Limb (tissue), 2 donors: ENCODE measurements around the gene TENM3.
A peak's percentile ranks its signal among the peaks of the same experiment; 100 is the strongest.

Source experiments
- DNase-seq, 2 donors: peaks; one replicate each; pipeline ENCODE4 v3.0.0-alpha.2; 2016; ENCODE audit errors: extremely low spot score in 2 of 2

Gene TENM3

DNA sequence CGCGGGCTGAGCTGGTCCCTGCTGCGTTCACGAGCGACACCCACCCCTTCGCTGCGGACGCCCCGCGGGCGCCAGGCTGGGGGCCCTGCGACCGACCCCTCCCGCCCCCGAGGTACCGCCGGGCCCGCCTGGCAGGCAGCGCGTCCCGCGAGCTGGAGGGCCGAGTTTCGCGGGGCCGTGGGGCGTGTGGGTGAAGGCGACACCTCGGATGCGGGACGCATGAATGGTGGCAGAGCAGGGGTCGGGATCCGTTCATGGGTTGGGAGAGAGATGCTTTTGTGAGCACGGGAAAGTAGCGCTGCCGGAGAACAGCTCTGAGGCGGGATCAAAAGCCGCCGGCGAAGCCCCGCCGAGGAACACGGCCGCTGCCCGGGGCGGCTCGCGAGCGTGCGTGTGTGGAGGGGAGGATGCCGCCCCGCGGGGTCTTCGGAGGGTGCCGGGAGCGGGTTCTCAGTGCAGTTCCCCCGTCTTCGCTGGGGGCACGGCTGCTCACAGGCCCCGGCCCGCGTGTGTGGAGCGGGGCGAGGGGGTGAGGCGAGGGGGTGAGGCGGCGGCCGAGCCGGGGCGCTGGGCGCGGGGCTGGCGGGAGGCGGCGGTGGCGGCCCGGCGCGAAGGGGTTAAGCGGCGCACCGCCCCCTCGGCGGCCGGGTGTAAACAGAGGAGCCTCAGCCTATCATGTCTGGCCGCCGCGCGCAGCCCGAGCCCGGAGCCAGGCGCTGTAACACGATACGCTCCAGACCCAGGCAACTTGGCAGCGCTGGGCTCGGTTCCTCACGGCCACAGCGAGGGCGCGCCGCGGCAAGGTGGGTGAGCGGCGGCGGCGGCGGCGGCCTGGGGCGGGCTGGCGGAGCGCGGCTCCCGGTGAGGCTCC is 205.3 kb downstream of the TENM3 start:
- DNase-seq: peak; percentile 92 to 94

GRCh38 chr4:182449186-182449929 is 206.2 kb downstream of the TENM3 start:
- DNase-seq: peak in 1 of 2 donors; percentile 29

DNA sequence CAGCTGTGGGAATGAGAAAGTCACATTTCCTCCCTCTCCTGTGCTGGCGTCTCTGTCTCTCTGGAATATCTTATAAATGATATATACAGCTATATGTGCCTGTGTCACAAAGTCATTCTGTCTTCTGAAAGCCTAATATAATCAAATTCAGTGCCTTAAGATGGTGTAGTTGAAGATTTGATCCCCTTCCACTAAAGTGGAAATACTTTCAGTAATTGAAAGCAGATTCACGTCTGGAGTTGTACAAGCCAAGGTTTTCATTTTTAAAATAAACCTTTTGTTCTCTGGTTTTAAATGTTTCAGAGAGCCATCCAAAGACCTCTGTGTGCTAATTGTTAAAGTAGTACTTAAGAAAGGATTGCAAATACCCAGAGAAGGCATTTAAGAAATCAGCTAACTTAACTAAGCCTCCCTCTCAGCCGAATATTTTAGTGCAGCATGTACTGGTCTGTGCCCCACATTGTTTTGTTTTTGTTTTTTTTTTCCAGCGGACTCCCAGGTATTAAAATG is 206.8 kb downstream of the TENM3 start:
- DNase-seq: no peak

DNA sequence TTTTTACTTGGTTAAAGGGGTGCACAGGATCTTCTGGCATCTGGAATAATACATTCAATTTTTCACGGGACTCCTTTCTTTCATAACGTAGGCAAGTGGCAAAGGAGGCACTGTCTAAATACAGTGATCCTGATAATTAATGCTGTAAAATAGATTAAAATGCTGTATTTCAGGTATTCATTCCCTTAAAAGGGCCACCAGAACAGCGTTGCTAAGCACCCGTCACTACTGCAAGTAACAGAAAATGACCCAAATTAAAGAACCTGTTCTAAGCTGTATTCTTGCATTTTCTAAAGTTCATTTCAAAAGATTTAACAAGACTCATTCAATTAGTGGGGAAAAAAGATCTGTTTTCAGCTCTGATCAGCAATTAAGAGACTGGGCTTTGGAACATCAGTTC is 208.2 kb downstream of the TENM3 start:
- no peak for DNase-seq

- DNase-seq: no peak
Measured at GRCh38 chr4:182453830-182454229, 210.6 kb downstream of the TENM3 start.

DNA sequence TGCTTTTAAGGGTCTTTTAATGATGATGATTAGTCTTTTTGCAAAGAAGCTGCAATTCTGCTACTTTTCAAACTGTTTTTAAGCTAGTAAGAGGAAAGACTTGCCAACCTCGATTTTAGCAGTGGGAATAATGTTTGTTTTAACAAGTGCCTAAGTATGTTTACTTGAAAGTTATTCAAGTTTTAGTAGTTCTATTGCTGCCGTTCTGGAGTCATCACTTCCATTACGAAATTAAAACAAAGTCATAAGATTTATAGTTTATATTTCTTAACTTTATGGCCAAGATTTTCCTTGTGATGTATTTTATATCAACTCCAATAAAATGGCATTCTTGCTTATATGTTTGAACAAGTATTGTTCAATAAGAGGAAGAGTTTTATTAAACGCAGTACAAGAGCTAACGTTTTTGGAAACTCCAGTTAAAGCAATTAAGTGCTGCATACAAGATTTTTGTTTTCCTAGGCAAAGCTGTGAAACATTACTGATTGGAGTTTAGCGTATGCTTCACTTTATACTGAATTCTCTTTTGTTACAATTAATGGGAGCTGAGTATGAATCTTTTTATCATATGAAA is 211.3 kb downstream of the TENM3 start:
- no peak for DNase-seq

GRCh38 chr4:182465114-182465513 is 221.9 kb downstream of the TENM3 start:
- no peak for DNase-seq

- no peak for DNase-seq
Measured at GRCh38 chr4:182465979-182466378, 222.8 kb downstream of the TENM3 start.

DNA sequence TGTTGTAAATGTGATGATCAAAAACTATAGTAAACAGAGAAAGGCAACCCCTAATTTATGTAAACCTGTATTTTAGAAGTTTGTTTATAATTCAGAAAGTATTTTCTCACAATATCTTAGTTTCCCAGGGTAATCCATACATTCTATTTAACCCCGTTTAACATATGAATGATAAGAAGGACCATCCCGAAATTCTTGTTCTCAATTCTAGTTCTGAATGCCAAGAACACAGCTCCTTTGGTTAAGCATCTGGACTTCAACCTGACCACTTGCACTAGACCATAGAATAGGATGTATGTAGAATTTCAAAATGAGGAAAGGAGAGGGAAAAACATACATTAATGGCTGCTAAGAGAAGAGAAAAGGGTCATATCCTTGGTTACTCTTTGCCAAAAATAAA is 227.0 kb downstream of the TENM3 start:
- DNase-seq: no peak

DNA sequence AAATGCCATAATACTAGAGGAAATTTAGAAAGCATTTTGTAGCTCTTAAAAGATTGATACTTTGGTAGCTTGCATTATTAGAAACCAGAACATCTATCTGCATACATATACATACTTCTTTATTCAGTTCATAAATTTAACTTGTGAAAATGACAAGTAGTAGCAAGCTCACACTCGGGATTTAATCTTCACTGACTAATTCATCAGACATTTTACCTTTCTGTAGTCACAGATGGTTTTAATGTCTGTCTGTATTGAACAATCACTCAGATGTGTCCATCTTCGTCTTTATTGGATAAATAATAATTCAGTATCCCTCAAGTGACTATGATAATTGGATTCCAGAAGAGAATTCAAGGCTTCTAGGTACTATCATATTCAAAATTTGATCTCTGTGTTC is 232.3 kb downstream of the TENM3 start:
- DNase-seq: no peak

GRCh38 chr4:182478475-182478874 is 235.3 kb downstream of the TENM3 start:
- DNase-seq: peak in 1 of 2 donors; percentile 83

DNA sequence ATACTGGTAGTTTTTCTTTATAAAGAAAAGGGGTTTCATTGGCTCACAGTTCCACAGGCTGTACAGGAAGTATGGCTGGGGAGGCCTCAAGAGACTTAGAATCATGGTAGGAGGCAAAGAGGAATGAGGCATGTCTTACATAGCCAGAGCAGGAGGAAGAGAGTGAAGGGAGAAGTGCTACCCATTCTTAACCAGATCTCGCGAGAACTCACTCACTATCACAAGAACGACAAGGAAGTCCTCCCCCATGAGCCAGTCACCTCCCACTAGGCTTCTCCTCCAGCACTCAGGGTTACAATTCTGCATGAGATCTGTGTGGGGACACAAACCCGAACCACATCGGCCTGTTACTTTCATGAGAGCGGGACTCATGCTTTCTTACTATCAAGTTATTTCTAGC is 240.5 kb downstream of the TENM3 start:
- DNase-seq: no peak

DNA sequence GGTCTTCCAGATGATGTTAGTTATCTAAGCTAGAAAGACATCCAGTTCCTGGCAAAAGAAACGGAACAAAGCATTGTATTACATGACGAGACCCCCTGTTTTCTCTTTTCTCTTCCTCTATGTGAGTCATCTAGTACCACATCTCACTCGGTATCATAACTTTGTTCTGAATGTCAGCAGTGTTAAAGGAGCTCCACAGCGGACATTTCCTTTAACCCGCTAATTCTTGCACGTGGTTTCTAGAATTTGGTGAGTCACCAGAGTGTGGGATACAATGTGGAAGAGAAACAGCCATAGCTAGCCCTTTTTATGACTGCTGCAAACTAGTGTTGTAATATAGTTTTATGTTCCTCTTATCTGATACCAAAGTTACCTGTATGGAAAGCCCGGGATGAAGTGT is 243.7 kb downstream of the TENM3 start:
- DNase-seq: no peak

GRCh38 chr4:182488896-182489295 is 245.7 kb downstream of the TENM3 start:
- DNase-seq: no peak

GRCh38 chr4:182489607-182490006 is 246.4 kb downstream of the TENM3 start:
- DNase-seq: no peak

DNA sequence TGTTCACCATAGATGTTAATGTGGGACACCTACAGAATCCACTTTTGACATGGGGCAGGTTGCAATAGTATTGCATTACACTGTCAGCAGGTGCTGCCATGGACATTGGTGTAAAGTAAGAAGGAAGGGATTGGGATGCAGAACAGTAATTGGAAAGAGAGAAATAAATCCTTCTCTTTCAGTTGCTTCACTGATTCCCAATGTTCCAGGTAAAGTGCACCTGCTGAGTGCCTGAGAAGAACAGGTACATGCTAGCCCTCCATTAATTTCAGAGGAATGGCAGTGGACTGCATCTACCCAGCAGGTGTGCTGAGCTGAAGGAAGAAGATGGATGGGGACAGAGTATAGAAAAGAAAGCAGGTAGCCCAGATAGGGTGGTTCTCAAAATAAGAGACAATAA is 248.5 kb downstream of the TENM3 start:
- DNase-seq: no peak

- DNase-seq: peak in 1 of 2 donors; percentile 64
Measured at GRCh38 chr4:182492423-182492822, 249.2 kb downstream of the TENM3 start.

DNA sequence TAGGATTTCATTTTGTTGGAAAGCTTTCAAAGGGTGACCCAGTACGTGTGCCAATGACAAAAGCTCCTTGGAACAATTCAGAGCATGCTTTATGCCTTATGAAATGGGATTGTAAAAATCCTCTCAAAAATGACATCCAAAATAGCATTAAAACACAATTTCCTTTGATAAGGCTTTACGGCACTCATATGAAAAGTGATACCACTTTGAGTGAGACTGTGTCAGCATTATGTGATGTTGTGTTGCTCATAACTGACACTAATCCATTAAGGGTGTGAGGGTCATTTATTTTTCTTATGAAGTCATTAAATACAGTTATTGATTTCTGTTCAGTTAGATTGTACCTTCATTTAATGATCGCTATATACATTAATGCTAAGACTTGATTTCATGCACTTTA is 250.2 kb downstream of the TENM3 start:
- DNase-seq: no peak

GRCh38 chr4:182494103-182494502 is 250.9 kb downstream of the TENM3 start:
- DNase-seq: no peak

GRCh38 chr4:182495031-182495430 is 251.8 kb downstream of the TENM3 start:
- no peak for DNase-seq

GRCh38 chr4:182495645-182496385 is 252.6 kb downstream of the TENM3 start:
- DNase-seq: no peak
